ENCODE data around the gene HHIPL2.

GRCh38 chr1:222546548-222547259 lies 1.2 kb downstream of the HHIPL2 start:
- TF ChIP-seq, protein P1, sequence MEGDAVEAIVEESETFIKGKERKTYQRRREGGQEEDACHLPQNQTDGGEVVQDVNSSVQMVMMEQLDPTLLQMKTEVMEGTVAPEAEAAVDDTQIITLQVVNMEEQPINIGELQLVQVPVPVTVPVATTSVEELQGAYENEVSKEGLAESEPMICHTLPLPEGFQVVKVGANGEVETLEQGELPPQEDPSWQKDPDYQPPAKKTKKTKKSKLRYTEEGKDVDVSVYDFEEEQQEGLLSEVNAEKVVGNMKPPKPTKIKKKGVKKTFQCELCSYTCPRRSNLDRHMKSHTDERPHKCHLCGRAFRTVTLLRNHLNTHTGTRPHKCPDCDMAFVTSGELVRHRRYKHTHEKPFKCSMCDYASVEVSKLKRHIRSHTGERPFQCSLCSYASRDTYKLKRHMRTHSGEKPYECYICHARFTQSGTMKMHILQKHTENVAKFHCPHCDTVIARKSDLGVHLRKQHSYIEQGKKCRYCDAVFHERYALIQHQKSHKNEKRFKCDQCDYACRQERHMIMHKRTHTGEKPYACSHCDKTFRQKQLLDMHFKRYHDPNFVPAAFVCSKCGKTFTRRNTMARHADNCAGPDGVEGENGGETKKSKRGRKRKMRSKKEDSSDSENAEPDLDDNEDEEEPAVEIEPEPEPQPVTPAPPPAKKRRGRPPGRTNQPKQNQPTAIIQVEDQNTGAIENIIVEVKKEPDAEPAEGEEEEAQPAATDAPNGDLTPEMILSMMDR (IDR thresholded peaks at IDR 0.05 in 2 of 3, conservative IDR thresholded peaks at IDR 0.05 in 1 of 3; ENCODE audit: control insufficient read depth in 2 of 3, extremely low read depth in 1 of 3, insufficient read depth in 1 of 3, low read depth in 3 of 3, low read length in 3 of 3), result no peak
- no peak for TF ChIP-seq ZNF24 (IDR thresholded peaks at IDR 0.05)
- TF ChIP-seq, protein P2, sequence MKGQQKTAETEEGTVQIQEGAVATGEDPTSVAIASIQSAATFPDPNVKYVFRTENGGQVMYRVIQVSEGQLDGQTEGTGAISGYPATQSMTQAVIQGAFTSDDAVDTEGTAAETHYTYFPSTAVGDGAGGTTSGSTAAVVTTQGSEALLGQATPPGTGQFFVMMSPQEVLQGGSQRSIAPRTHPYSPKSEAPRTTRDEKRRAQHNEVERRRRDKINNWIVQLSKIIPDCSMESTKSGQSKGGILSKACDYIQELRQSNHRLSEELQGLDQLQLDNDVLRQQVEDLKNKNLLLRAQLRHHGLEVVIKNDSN (IDR thresholded peaks at IDR 0.05; ENCODE audit: borderline replicate concordance, extremely low read length, insufficient read depth, low read depth, low read length), result no peak

All from GM12878 (cell line).